22Rv1 (cell line): Measurements from ENCODE around the gene LSAMP.
"Not testable (repeated sequence)": the region's sequence is repeated elsewhere in the genome, so short reads cannot be mapped to it uniquely, and the experiment has no call there.

ENCODE experiments used
- ZFX ChIP-seq: fragments of 450-650 bp; IDR thresholded peaks from 2 replicates; pipeline ENCODE4 v1.6.1; 2017; ENCODE audit warnings: antibody characterized with exemption, borderline replicate concordance
- TF ChIP-seq, protein P1 (sequence below): fragments of 450-650 bp; IDR thresholded peaks from 2 replicates; pipeline ENCODE4 v1.5.1; 2017; ENCODE audit warnings: mild to moderate bottlenecking

DNA sequence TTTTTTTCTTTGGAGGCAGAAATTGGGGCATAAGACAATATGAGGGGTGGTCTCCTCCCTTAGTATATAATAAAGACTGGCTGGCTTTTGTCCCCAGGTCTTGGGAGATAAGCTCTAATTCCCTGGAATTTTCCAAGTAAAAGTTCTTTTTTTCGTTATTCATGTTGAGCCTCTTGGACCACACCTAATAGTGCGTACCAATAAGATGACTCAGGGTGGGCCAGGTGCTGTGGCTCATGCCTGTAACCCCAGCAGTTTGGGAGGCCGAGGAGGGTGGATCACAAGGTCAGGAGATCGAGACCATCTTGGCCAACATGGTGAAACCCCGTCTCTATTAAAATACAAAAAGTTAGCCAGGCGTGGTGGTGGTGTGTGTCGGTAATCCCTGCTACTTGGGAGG lies 645.2 kb downstream of the LSAMP start:
- TF ChIP-seq, protein P1, sequence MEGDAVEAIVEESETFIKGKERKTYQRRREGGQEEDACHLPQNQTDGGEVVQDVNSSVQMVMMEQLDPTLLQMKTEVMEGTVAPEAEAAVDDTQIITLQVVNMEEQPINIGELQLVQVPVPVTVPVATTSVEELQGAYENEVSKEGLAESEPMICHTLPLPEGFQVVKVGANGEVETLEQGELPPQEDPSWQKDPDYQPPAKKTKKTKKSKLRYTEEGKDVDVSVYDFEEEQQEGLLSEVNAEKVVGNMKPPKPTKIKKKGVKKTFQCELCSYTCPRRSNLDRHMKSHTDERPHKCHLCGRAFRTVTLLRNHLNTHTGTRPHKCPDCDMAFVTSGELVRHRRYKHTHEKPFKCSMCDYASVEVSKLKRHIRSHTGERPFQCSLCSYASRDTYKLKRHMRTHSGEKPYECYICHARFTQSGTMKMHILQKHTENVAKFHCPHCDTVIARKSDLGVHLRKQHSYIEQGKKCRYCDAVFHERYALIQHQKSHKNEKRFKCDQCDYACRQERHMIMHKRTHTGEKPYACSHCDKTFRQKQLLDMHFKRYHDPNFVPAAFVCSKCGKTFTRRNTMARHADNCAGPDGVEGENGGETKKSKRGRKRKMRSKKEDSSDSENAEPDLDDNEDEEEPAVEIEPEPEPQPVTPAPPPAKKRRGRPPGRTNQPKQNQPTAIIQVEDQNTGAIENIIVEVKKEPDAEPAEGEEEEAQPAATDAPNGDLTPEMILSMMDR, result not testable (repeated sequence)
- TF ChIP-seq ZFX, result not testable (repeated sequence)
